ENCODE results near the gene WFDC1.
"Not testable (repeated sequence)": the region's sequence is repeated elsewhere in the genome, so short reads cannot be mapped to it uniquely, and the experiment has no call there.

The WFDC1 gene

GRCh38 chr16:84334058-84334457 lies 39.4 kb downstream of the WFDC1 start:
- Histone ChIP-seq H3K27me3 (ENCODE audit: insufficient read depth, insufficient read length) (no peaks in the 10 kb centered on the region), H3K9me3 (ENCODE audit: insufficient read depth, low read length) (peaks cover 14% of the 10 kb centered on the region; the same call in 1 of the 2 replicates), H3K4me1 (ENCODE audit: insufficient read depth, insufficient read length) (peaks cover 13% of the 10 kb centered on the region), H3K36me3 (ENCODE audit: insufficient read depth, insufficient read length, low read length) (no peaks in the 10 kb centered on the region), H3K9ac (ENCODE audit: insufficient read length, low read depth) (no peak overlapping the region), H3K4me3 (ENCODE audit: insufficient read length, low read depth) (no peak overlapping the region)
- TF ChIP-seq YY1 (IDR thresholded peaks at IDR 0.05; ENCODE audit: insufficient read depth, insufficient read length) (no peak), SUZ12 (IDR thresholded peaks at IDR 0.05; ENCODE audit: extremely low read depth, insufficient read depth, insufficient read length) (no peak), ZNF274 (IDR thresholded peaks at IDR 0.05; ENCODE audit: low read depth, low read length) (no peak)
- DNase-seq (ENCODE audit: low read depth, low spot score), result no peak

- Histone ChIP-seq H3K9ac (ENCODE audit: insufficient read length, low read depth) (no peak overlapping the region), H3K9me3 (ENCODE audit: insufficient read depth, low read length) (peaks cover 14% of the 10 kb centered on the region; the same call in 1 of the 2 replicates), H3K4me1 (ENCODE audit: insufficient read depth, insufficient read length) (peaks cover 13% of the 10 kb centered on the region), H3K4me3 (ENCODE audit: insufficient read length, low read depth) (no peak overlapping the region), H3K36me3 (ENCODE audit: insufficient read depth, insufficient read length, low read length) (no peaks in the 10 kb centered on the region), H3K27me3 (ENCODE audit: insufficient read depth, insufficient read length) (no peaks in the 10 kb centered on the region)
- no peak for TF ChIP-seq SUZ12 (IDR thresholded peaks at IDR 0.05; ENCODE audit: extremely low read depth, insufficient read depth, insufficient read length)
- TF ChIP-seq YY1 (IDR thresholded peaks at IDR 0.05; ENCODE audit: insufficient read depth, insufficient read length), result no peak
- TF ChIP-seq ZNF274 (IDR thresholded peaks at IDR 0.05; ENCODE audit: low read depth, low read length), result no peak
- no peak for DNase-seq (ENCODE audit: low read depth, low spot score)
Observed at GRCh38 chr16:84334482-84334881, 39.8 kb downstream of the WFDC1 start.

- H3K27me3 ChIP-seq (ENCODE audit: insufficient read depth, insufficient read length); DNase-seq (ENCODE audit: low read depth, low spot score); H3K9ac ChIP-seq (ENCODE audit: insufficient read length, low read depth); H3K36me3 ChIP-seq (ENCODE audit: insufficient read depth, insufficient read length, low read length); H3K4me1 ChIP-seq (ENCODE audit: insufficient read depth, insufficient read length); H3K4me3 ChIP-seq (ENCODE audit: insufficient read length, low read depth): not testable (repeated sequence)
- peaks cover 14% of the 10 kb centered on the region; the same call in 1 of the 2 replicates for H3K9me3 ChIP-seq (ENCODE audit: insufficient read depth, low read length)
Observed at GRCh38 chr16:84337236-84337635, 42.6 kb downstream of the WFDC1 start.

GRCh38 chr16:84339311-84339710 lies 44.6 kb downstream of the WFDC1 start:
- Histone ChIP-seq H3K4me1 (ENCODE audit: insufficient read depth, insufficient read length) (no peaks in the 10 kb centered on the region), H3K36me3 (ENCODE audit: insufficient read depth, insufficient read length, low read length) (no peaks in the 10 kb centered on the region), H3K4me3 (ENCODE audit: insufficient read length, low read depth) (no peak overlapping the region), H3K27me3 (ENCODE audit: insufficient read depth, insufficient read length) (no peaks in the 10 kb centered on the region), H3K9ac (ENCODE audit: insufficient read length, low read depth) (no peak overlapping the region), H3K9me3 (ENCODE audit: insufficient read depth, low read length) (peaks cover 14% of the 10 kb centered on the region; the same call in 1 of the 2 replicates)
- TF ChIP-seq YY1 (IDR thresholded peaks at IDR 0.05; ENCODE audit: insufficient read depth, insufficient read length), result no peak
- no peak for TF ChIP-seq SUZ12 (IDR thresholded peaks at IDR 0.05; ENCODE audit: extremely low read depth, insufficient read depth, insufficient read length)
- no peak for TF ChIP-seq ZNF274 (IDR thresholded peaks at IDR 0.05; ENCODE audit: low read depth, low read length)
- DNase-seq (ENCODE audit: low read depth, low spot score), result no peak

- Histone ChIP-seq H3K36me3 (ENCODE audit: insufficient read depth, insufficient read length, low read length) (no peaks in the 10 kb centered on the region), H3K4me1 (ENCODE audit: insufficient read depth, insufficient read length) (no peaks in the 10 kb centered on the region), H3K9ac (ENCODE audit: insufficient read length, low read depth) (no peak overlapping the region), H3K9me3 (ENCODE audit: insufficient read depth, low read length) (peaks cover 14% of the 10 kb centered on the region; the same call in 1 of the 2 replicates), H3K27me3 (ENCODE audit: insufficient read depth, insufficient read length) (no peaks in the 10 kb centered on the region), H3K4me3 (ENCODE audit: insufficient read length, low read depth) (no peak overlapping the region)
- TF ChIP-seq ZNF274 (IDR thresholded peaks at IDR 0.05; ENCODE audit: low read depth, low read length), result no peak
- no peak for TF ChIP-seq YY1 (IDR thresholded peaks at IDR 0.05; ENCODE audit: insufficient read depth, insufficient read length)
- no peak for TF ChIP-seq SUZ12 (IDR thresholded peaks at IDR 0.05; ENCODE audit: extremely low read depth, insufficient read depth, insufficient read length)
- DNase-seq (ENCODE audit: low read depth, low spot score), result no peak
Observed at GRCh38 chr16:84339766-84340165, 45.1 kb downstream of the WFDC1 start.

GRCh38 chr16:84340325-84341040 lies 45.8 kb downstream of the WFDC1 start:
- Histone ChIP-seq H3K4me1 (ENCODE audit: insufficient read depth, insufficient read length) (no peaks in the 10 kb centered on the region), H3K9me3 (ENCODE audit: insufficient read depth, low read length) (peaks cover 14% of the 10 kb centered on the region; the same call in 1 of the 2 replicates), H3K36me3 (ENCODE audit: insufficient read depth, insufficient read length, low read length) (no peaks in the 10 kb centered on the region), H3K27me3 (ENCODE audit: insufficient read depth, insufficient read length) (no peaks in the 10 kb centered on the region), H3K9ac (ENCODE audit: insufficient read length, low read depth) (no peak overlapping the region), H3K4me3 (ENCODE audit: insufficient read length, low read depth) (no peak overlapping the region)
- no peak for DNase-seq (ENCODE audit: low read depth, low spot score)
- TF ChIP-seq YY1 (IDR thresholded peaks at IDR 0.05; ENCODE audit: insufficient read depth, insufficient read length) (no peak), ZNF274 (IDR thresholded peaks at IDR 0.05; ENCODE audit: low read depth, low read length) (no peak), SUZ12 (IDR thresholded peaks at IDR 0.05; ENCODE audit: extremely low read depth, insufficient read depth, insufficient read length) (no peak)

GRCh38 chr16:84341528-84342295 lies 47.0 kb downstream of the WFDC1 start:
- TF ChIP-seq YY1 (IDR thresholded peaks at IDR 0.05; ENCODE audit: insufficient read depth, insufficient read length), result no peak
- no peak for TF ChIP-seq ZNF274 (IDR thresholded peaks at IDR 0.05; ENCODE audit: low read depth, low read length)
- TF ChIP-seq SUZ12 (IDR thresholded peaks at IDR 0.05; ENCODE audit: extremely low read depth, insufficient read depth, insufficient read length), result no peak
- peaks cover 13% of the 10 kb centered on the region; the same call in 1 of the 2 replicates for H3K9me3 ChIP-seq (ENCODE audit: insufficient read depth, low read length)
- no peaks in the 10 kb centered on the region for H3K27me3 ChIP-seq (ENCODE audit: insufficient read depth, insufficient read length)

GRCh38 chr16:84343800-84344199 lies 49.1 kb downstream of the WFDC1 start:
- H3K4me3 ChIP-seq (ENCODE audit: insufficient read length, low read depth); H3K36me3 ChIP-seq (ENCODE audit: insufficient read depth, insufficient read length, low read length); H3K9me3 ChIP-seq (ENCODE audit: insufficient read depth, low read length); H3K9ac ChIP-seq (ENCODE audit: insufficient read length, low read depth); H3K4me1 ChIP-seq (ENCODE audit: insufficient read depth, insufficient read length); DNase-seq (ENCODE audit: low read depth, low spot score); H3K27me3 ChIP-seq (ENCODE audit: insufficient read depth, insufficient read length): not testable (repeated sequence)

More at GRCh38 chr16:84341528-84342295, 47.0 kb downstream of the WFDC1 start:
- Histone ChIP-seq H3K4me3 (ENCODE audit: insufficient read length, low read depth) (no peak overlapping the region), H3K36me3 (ENCODE audit: insufficient read depth, insufficient read length, low read length) (no peaks in the 10 kb centered on the region), H3K9ac (ENCODE audit: insufficient read length, low read depth) (no peak overlapping the region), H3K4me1 (ENCODE audit: insufficient read depth, insufficient read length) (no peaks in the 10 kb centered on the region)
- DNase-seq (ENCODE audit: low read depth, low spot score), result no peak

All from NT2/D1 (cell line).